ENCODE data around the gene ABHD6. TPM values are rescaled to one million over a fixed set of nuclear protein-coding genes. Genes with fewer than 3 reads are reported as not detected.
A peak's percentile ranks its signal among the peaks of the same experiment; 100 is the strongest.

The ABHD6 gene
- total and polyA plus RNA-seq, 7 donors = 1.7 to 7.2 (median 5.0) TPM

DNA sequence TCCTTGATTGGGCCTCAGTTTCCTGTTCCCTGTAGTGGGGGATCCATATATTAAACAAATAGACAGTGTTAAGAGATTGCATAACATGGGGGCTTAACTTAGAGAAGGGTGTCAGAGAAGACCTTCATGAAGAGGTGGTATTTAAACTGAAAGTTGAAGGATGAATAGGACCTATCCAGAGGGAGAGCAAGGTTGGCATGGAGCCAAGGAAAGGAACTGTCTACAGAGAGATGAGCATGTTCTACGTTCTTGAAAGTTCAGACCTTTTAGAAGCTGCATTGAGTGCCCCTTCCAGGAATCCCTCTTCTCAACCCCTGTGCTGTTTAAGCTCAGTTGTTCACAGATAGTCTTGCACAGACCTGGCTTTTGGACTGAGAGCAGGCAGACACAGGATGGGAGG, 71.1 kb downstream of the ABHD6 start:
- WGBS, 3 donors = 5 to 26% (median 9%) methylated on average over 1 of the region's 1 CpG
- ATAC-seq (no peak), DNase-seq (no peak)
- peak overlapping the region; percentile 81 for H3K4me3 ChIP-seq
- TF ChIP-seq, protein P1, sequence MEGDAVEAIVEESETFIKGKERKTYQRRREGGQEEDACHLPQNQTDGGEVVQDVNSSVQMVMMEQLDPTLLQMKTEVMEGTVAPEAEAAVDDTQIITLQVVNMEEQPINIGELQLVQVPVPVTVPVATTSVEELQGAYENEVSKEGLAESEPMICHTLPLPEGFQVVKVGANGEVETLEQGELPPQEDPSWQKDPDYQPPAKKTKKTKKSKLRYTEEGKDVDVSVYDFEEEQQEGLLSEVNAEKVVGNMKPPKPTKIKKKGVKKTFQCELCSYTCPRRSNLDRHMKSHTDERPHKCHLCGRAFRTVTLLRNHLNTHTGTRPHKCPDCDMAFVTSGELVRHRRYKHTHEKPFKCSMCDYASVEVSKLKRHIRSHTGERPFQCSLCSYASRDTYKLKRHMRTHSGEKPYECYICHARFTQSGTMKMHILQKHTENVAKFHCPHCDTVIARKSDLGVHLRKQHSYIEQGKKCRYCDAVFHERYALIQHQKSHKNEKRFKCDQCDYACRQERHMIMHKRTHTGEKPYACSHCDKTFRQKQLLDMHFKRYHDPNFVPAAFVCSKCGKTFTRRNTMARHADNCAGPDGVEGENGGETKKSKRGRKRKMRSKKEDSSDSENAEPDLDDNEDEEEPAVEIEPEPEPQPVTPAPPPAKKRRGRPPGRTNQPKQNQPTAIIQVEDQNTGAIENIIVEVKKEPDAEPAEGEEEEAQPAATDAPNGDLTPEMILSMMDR (IDR thresholded peaks at IDR 0.05) = no peak
- H3K27ac ChIP-seq = peak overlapping the region; percentile 92
- no peaks in the 10 kb centered on the region for H3K27me3 ChIP-seq (ENCODE audit: insufficient read depth in 3 of 3, low read length in 2 of 3)
- peaks cover 27% of the 10 kb centered on the region for H3K4me1 ChIP-seq
- H3K9me3 ChIP-seq = no peaks in the 10 kb centered on the region
- H3K36me3 ChIP-seq (ENCODE audit: insufficient read depth in 1 of 2, low read depth in 1 of 2) = peaks cover 8 to 43% of the 10 kb centered on the region in 2 donors
- intact Hi-C loops (cut with DNase I) = loop anchor here in 1 of 2 donors (5.0 kb wide), 1 partner anchor 224 kb away; no protein-coding TSS in a partner anchor

DNA sequence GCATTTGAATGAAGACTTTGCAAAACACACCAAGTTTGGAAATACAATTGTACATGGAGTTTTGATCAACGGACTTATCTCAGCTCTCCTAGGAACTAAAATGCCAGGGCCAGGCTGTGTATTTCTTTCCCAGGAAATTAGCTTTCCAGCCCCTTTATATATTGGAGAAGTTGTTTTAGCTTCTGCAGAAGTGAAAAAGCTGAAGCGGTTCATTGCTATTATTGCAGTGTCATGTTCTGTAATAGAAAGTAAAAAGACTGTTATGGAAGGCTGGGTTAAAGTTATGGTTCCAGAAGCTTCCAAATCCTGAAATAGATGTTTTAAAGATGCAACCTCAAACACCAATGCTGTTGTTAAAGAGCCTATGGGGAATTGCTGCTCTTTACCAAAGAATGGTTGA, 80.2 kb downstream of the ABHD6 start:
- intact Hi-C loops (cut with DNase I) = no loop called here
- peaks cover 16 to 74% of the 10 kb centered on the region in 2 donors for H3K36me3 ChIP-seq (ENCODE audit: insufficient read depth in 1 of 2, low read depth in 1 of 2)
- DNase-seq (no peak), ATAC-seq (no peak)
- TF ChIP-seq, protein P1 (IDR thresholded peaks at IDR 0.05) = no peak
- no peaks in the 10 kb centered on the region for H3K4me1 ChIP-seq
- H3K9me3 ChIP-seq = no peaks in the 10 kb centered on the region
- no peaks in the 10 kb centered on the region for H3K27me3 ChIP-seq (ENCODE audit: insufficient read depth in 3 of 3, low read length in 2 of 3)
- 79 to 92% (median 88%) methylated on average over 2 of the region's 2 CpGs for WGBS, 3 donors
- H3K27ac ChIP-seq = no peak overlapping the region
- no peak overlapping the region for H3K4me3 ChIP-seq

DNA sequence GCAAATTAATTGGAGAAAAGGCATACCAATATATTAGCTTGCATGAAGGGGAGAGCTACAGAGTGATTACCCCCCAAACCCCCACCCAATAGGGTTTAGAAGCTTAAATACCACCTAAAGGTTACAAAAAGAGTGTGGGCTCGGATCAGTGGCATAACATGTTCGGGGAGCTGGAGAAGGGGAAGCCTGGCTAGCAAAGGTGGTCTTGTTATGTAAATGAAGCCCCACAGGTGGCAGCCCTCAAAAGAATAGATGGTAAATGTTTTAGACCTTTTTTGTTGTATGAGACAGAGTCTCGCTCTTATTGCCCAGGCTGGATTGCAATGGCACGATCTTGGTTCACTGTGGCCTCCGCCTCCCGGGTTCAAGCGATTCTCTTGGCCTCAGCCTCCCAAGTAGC, 84.2 kb downstream of the ABHD6 start:
- DNase-seq = no peak
- ATAC-seq = no peak
- TF ChIP-seq, protein P1 (IDR thresholded peaks at IDR 0.05) = no peak
- Histone ChIP-seq H3K4me3 (no peak overlapping the region), H3K27ac (no peak overlapping the region), H3K4me1 (no peaks in the 10 kb centered on the region), H3K36me3 (ENCODE audit: insufficient read depth in 1 of 2, low read depth in 1 of 2) (peaks cover 11 to 34% of the 10 kb centered on the region in 2 donors), H3K9me3 (no peaks in the 10 kb centered on the region), H3K27me3 (ENCODE audit: insufficient read depth in 3 of 3, low read length in 2 of 3) (no peaks in the 10 kb centered on the region)
- 84 to 92% (median 85%) methylated on average over 7 of the region's 7 CpGs for WGBS, 3 donors
- intact Hi-C loops (cut with DNase I) = loop anchor here in 1 of 2 donors (2.0 to 5.0 kb wide), 2 partner anchors 93 to 211 kb away; no protein-coding TSS in a partner anchor

DNA sequence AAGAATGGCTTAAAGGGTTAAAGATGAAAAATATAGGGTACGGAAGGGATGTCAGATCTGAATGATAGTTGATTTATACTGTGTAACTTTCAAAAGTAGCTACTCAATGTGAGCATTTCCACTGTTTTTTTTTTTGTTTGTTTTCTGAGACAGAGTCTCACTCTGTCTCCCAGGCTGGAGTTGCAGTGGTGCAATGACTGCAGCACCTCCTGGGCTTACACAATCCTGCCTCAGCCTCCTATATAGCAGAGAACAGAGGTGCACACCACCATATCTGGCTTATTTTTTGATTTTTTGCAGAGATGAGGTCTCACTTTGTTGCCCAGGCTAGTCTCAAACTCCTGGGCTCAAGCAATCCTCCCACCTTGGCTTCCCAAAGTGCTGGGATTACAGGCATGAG, 85.2 kb downstream of the ABHD6 start:
- H3K4me1 ChIP-seq = no peaks in the 10 kb centered on the region
- intact Hi-C loops (cut with DNase I) = loop anchor here in 1 of 2 donors (5.0 kb wide), 1 partner anchor 210 kb away; no protein-coding TSS in a partner anchor
- WGBS, 3 donors = 62 to 75% (median 67%) methylated on average over 1 of the region's 1 CpG

More for the DNA sequence above, 85.2 kb downstream of the ABHD6 start:
- ATAC-seq = peak in 1 of 4 donors; percentile 37
- Histone ChIP-seq H3K36me3 (ENCODE audit: insufficient read depth in 1 of 2, low read depth in 1 of 2) (peaks cover under 1 to 24% of the 10 kb centered on the region in 2 donors), H3K27me3 (ENCODE audit: insufficient read depth in 3 of 3, low read length in 2 of 3) (no peaks in the 10 kb centered on the region), H3K4me3 (no peak overlapping the region), H3K9me3 (no peaks in the 10 kb centered on the region), H3K27ac (no peak overlapping the region)
- DNase-seq = no peak
- TF ChIP-seq, protein P1 (IDR thresholded peaks at IDR 0.05) = no peak
